GM23248 (cell line): Measurements from ENCODE around the gene STEAP2. TPM values are rescaled to one million over a fixed set of nuclear protein-coding genes. Genes with fewer than 3 reads are reported as not detected.
A peak's percentile ranks its signal among the peaks of the same experiment; 100 is the strongest.

Experiments
- DNase-seq: peaks from one replicate; pipeline ENCODE4 v3.0.0-alpha.2; 2015
- H2AFZ ChIP-seq: fragments of 200-600 bp; sonication (generic); 2 replicates; pipeline ENCODE4 v1.6.1; 2016; ENCODE audit warnings: antibody characterized with exemption
- H3F3A ChIP-seq: fragments of 200-600 bp; sonication (generic); 2 replicates; pipeline ENCODE4 v1.6.1; 2016; ENCODE audit warnings: mild to moderate bottlenecking, antibody characterized with exemption, mixed run types; ENCODE audit not compliant: insufficient read depth
- H3K27ac ChIP-seq: fragments of 200-600 bp; sonication (generic); 2 replicates; pipeline ENCODE4 v1.5.1; 2016; ENCODE audit warnings: mild to moderate bottlenecking
- H3K27me3 ChIP-seq: fragments of 200-600 bp; sonication (generic); replicated peaks from 2 replicates; pipeline ENCODE4 v1.6.1; 2016; ENCODE audit warnings: mild to moderate bottlenecking; ENCODE audit not compliant: insufficient read depth
- H3K36me3 ChIP-seq: fragments of 200-600 bp; sonication (generic); 2 replicates; pipeline ENCODE4 v1.6.1; 2016; ENCODE audit warnings: low read depth, mild to moderate bottlenecking
- H3K4me1 ChIP-seq: fragments of 200-600 bp; sonication (generic); 2 replicates; pipeline ENCODE4 v1.6.1; 2016; ENCODE audit warnings: mild to moderate bottlenecking; ENCODE audit not compliant: insufficient read depth
- H3K4me2 ChIP-seq: fragments of 200-600 bp; sonication (generic); one replicate; pipeline ENCODE4 v1.6.1; 2016; ENCODE audit warnings: mild to moderate bottlenecking; ENCODE audit not compliant: unreplicated experiment
- H3K4me3 ChIP-seq: fragments of 200-600 bp; sonication (generic); 2 replicates; pipeline ENCODE4 v1.5.1; 2016; ENCODE audit warnings: mild to moderate bottlenecking
- H3K79me2 ChIP-seq: fragments of 200-600 bp; sonication (generic); 2 replicates; pipeline ENCODE4 v1.6.1; 2016; ENCODE audit warnings: mild to moderate bottlenecking; ENCODE audit not compliant: insufficient read depth
- H3K9ac ChIP-seq: fragments of 200-600 bp; sonication (generic); 2 replicates; pipeline ENCODE4 v1.6.1; 2016; ENCODE audit warnings: mild to moderate bottlenecking
- H3K9me2 ChIP-seq: fragments of 200-600 bp; sonication (generic); 2 replicates; pipeline ENCODE4 v1.6.1; 2016; ENCODE audit warnings: mixed run types, mild to moderate bottlenecking, moderate library complexity; ENCODE audit not compliant: insufficient read depth
- H3K9me3 ChIP-seq: fragments of 200-600 bp; sonication (generic); one replicate; pipeline ENCODE4 v1.6.1; 2017; ENCODE audit warnings: low read depth
- H4K20me1 ChIP-seq: fragments of 200-600 bp; sonication (generic); 2 replicates; pipeline ENCODE4 v1.6.0; 2016; ENCODE audit not compliant: insufficient read depth
- EZH2 ChIP-seq: fragments of 200-600 bp; sonication (generic); IDR thresholded peaks from 2 replicates; pipeline ENCODE4 v1.6.1; 2018; ENCODE audit warnings: antibody characterized with exemption, mild to moderate bottlenecking; ENCODE audit not compliant: insufficient read depth, poor library complexity, severe bottlenecking
- EZH2phosphoT487 ChIP-seq: fragments of 200-600 bp; sonication (generic); IDR thresholded peaks from 2 replicates; pipeline ENCODE4 v1.6.1; 2018; ENCODE audit warnings: antibody characterized with exemption, moderate library complexity, mild to moderate bottlenecking, low read depth; ENCODE audit not compliant: insufficient read depth
- WGBS, 2 experiments: methylation state at CpG; one replicate each; pipeline ENCODE4 v1.1.6; 2015 to 2017; ENCODE audit warnings: low lambda C conversion rate in 2 of 2, low coverage in 1 of 2; ENCODE audit errors: missing lambda C conversion rate in 2 of 2; 5-methylcytosine and 5-hydroxymethylcytosine counted together
- in situ Hi-C: fragments of 300-500 bp; cut with MboI; formaldehyde crosslinking; loops from 2 replicates; pipeline ENCODE4 v1.15.0; 2020
- polyA plus RNA-seq: library from polyadenylated mRNA; unstranded; fragments of >200 nt; fragmentation: Nextera tagmentation; extraction: Ambion mirVana; gene quantifications from 2 replicates; pipeline ENCODE4 v1.2.1, GENCODE V29; 2016
- total RNA-seq: library from RNA; depleted of rRNA; stranded (reverse); fragments of >200 nt; shearing (Covaris generic); gene quantifications from 2 replicates; pipeline ENCODE4 v1.2.3, GENCODE V29; 2014

The STEAP2 gene
- total and polyA plus RNA-seq, 2 experiments from 2014 or later: 19.2 to 28.3 TPM

- no peak overlapping the region for H3K9ac ChIP-seq
- DNase-seq: no peak
- 84 to 88% methylated on average over 4 of the region's 4 CpGs for WGBS, 2 experiments
- H3K9me3 ChIP-seq: no peaks in the 10 kb centered on the region
- no peak overlapping the region for H3K4me3 ChIP-seq
- no peaks in the 10 kb centered on the region for H3K27me3 ChIP-seq
- H3K9me2 ChIP-seq: no peaks in the 10 kb centered on the region
- H4K20me1 ChIP-seq: no peaks in the 10 kb centered on the region
- in situ Hi-C loops: no loop called here
- peaks cover 23% of the 10 kb centered on the region for H3K36me3 ChIP-seq
- no peak overlapping the region for H3K4me2 ChIP-seq
- H2AFZ ChIP-seq: no peak overlapping the region
- no peaks in the 10 kb centered on the region for H3K4me1 ChIP-seq
- H3K79me2 ChIP-seq: no peaks in the 10 kb centered on the region
- H3F3A ChIP-seq: 0 out of 2 replicates have a peak, but pooled peaks cover 17% of the 10 kb centered on the region
- TF ChIP-seq EZH2phosphoT487: no peak
- TF ChIP-seq EZH2: no peak
- no peak overlapping the region for H3K27ac ChIP-seq
These were observed 44.2 kb upstream of the STEAP2 start for GRCh38 chr7:90167361-90167760.

- DNase-seq: no peak
- Histone ChIP-seq H3K4me3 (no peak overlapping the region), H3K9me3 (no peaks in the 10 kb centered on the region), H3K36me3 (no peaks in the 10 kb centered on the region; the same call in 1 of the 2 replicates), H3K4me2 (no peak overlapping the region), H3K9me2 (no peaks in the 10 kb centered on the region), H3K27ac (no peak overlapping the region), H2AFZ (no peak overlapping the region), H3K9ac (no peak overlapping the region), H3K79me2 (no peaks in the 10 kb centered on the region), H3F3A (0 out of 2 replicates have a peak, but pooled peaks cover 6% of the 10 kb centered on the region), H3K27me3 (no peaks in the 10 kb centered on the region), H3K4me1 (no peaks in the 10 kb centered on the region), H4K20me1 (no peaks in the 10 kb centered on the region)
- WGBS, 2 experiments: 96 to 97% methylated on average over 1 of the region's 1 CpG
- in situ Hi-C loops: no loop called here
- TF ChIP-seq EZH2phosphoT487 (no peak), EZH2 (no peak)
These were observed 41.6 kb upstream of the STEAP2 start for GRCh38 chr7:90169891-90170290.

- in situ Hi-C loops: no loop called here
- Histone ChIP-seq H3K9me3 (no peaks in the 10 kb centered on the region), H3K4me1 (peaks cover 4% of the 10 kb centered on the region), H3K9ac (no peak overlapping the region), H3K27ac (no peak overlapping the region), H3K27me3 (no peaks in the 10 kb centered on the region), H3K4me3 (no peak overlapping the region), H3F3A (peaks cover 3% of the 10 kb centered on the region), H3K79me2 (no peaks in the 10 kb centered on the region), H3K9me2 (no peaks in the 10 kb centered on the region), H3K4me2 (no peak overlapping the region), H3K36me3 (no peaks in the 10 kb centered on the region), H4K20me1 (no peaks in the 10 kb centered on the region), H2AFZ (no peak overlapping the region)
- 96 to 99% methylated on average over 2 of the region's 2 CpGs for WGBS, 2 experiments
- TF ChIP-seq EZH2: no peak
- no peak for TF ChIP-seq EZH2phosphoT487
- no peak for DNase-seq
These were observed 39.4 kb upstream of the STEAP2 start for GRCh38 chr7:90172121-90172520.

- H3K9me3 ChIP-seq: no peaks in the 10 kb centered on the region
- H3K9me2 ChIP-seq: no peaks in the 10 kb centered on the region
- in situ Hi-C loops: no loop called here
- H3K4me3 ChIP-seq: no peak overlapping the region
- no peaks in the 10 kb centered on the region for H3K36me3 ChIP-seq
- H3K27me3 ChIP-seq: no peaks in the 10 kb centered on the region
- H3K9ac ChIP-seq: no peak overlapping the region
- DNase-seq: no peak
- H4K20me1 ChIP-seq: no peaks in the 10 kb centered on the region
- H3K27ac ChIP-seq: no peak overlapping the region
- no peak overlapping the region for H2AFZ ChIP-seq
- H3F3A ChIP-seq: peaks cover 8% of the 10 kb centered on the region
- peaks cover 9% of the 10 kb centered on the region for H3K4me1 ChIP-seq
- WGBS, 2 experiments: 94 to 98% methylated on average over 6 of the region's 6 CpGs
- H3K79me2 ChIP-seq: no peaks in the 10 kb centered on the region
- TF ChIP-seq EZH2 (no peak), EZH2phosphoT487 (no peak)
- H3K4me2 ChIP-seq: no peak overlapping the region
These were observed 38.9 kb upstream of the STEAP2 start for GRCh38 chr7:90172624-90173023.

- Histone ChIP-seq H3K36me3 (no peaks in the 10 kb centered on the region), H3K4me1 (peaks cover 15% of the 10 kb centered on the region), H3K9ac (no peak overlapping the region), H3K4me3 (no peak overlapping the region), H4K20me1 (no peaks in the 10 kb centered on the region), H3K79me2 (no peaks in the 10 kb centered on the region), H3K4me2 (no peak overlapping the region), H3K27me3 (no peaks in the 10 kb centered on the region), H2AFZ (no peak overlapping the region), H3K9me3 (no peaks in the 10 kb centered on the region), H3F3A (peaks cover 15% of the 10 kb centered on the region), H3K27ac (no peak overlapping the region), H3K9me2 (no peaks in the 10 kb centered on the region)
- peak; percentile 13 for DNase-seq
- no peak for TF ChIP-seq EZH2phosphoT487
- no peak for TF ChIP-seq EZH2
- in situ Hi-C loops: no loop called here
- WGBS, 2 experiments: 92 to 96% methylated on average over 4 of the region's 4 CpGs
These were observed 38.3 kb upstream of the STEAP2 start for GRCh38 chr7:90173127-90173844.
